H1 (cell line): Measurements from ENCODE around the gene LRG1. TPM values are rescaled to one million over a fixed set of nuclear protein-coding genes. Genes with fewer than 3 reads are reported as not detected.

ENCODE experiments used
- CTCF ChIA-PET: fragments of 300-600 bp; sonication (Branson Sonifier 250); formaldehyde crosslinking; loops from one replicate; lab custom pipeline; 2021; ENCODE audit not compliant: partially characterized antibody; lab: Charles Lee
- POLR2A ChIA-PET: fragments of 300-600 bp; sonication (Branson Sonifier 250); formaldehyde crosslinking; loops from one replicate; lab custom pipeline; 2021; ENCODE audit warnings: inconsistent platforms; ENCODE audit not compliant: partially characterized antibody; lab: Charles Lee
- DNase-seq, 2 experiments: peaks; one replicate each; pipeline versions ENCODE4 v3.0.0 to v3.0.0-alpha.2; 2010 to 2022; ENCODE audit warnings: low spot score in 2 of 2, low read depth in 1 of 2, mixed read lengths in 1 of 2
- FAIRE-seq: peaks from 2 replicates; lab custom pipeline; 2011; peaks lifted over from hg19 to GRCh38; lab: Jason Lieb, UNC
- H2AFZ ChIP-seq: 2 replicates; pipeline ENCODE4 v1.8.1; 2012; ENCODE audit warnings: low read length, inconsistent platforms
- H2AK5ac ChIP-seq: 2 replicates; pipeline ENCODE4 v1.6.1; 2013; ENCODE audit warnings: low read depth, low read length
- H2BK120ac ChIP-seq: replicated peaks from 2 replicates; pipeline ENCODE3; 2013; ENCODE audit warnings: low read depth, low read length, inconsistent platforms
- H2BK12ac ChIP-seq: 2 replicates; pipeline ENCODE4 v1.6.1; 2013; ENCODE audit warnings: low read depth, low read length
- H2BK15ac ChIP-seq: 2 replicates; pipeline ENCODE4 v1.6.1; 2013; ENCODE audit warnings: low read length
- H2BK20ac ChIP-seq: 2 replicates; pipeline ENCODE4 v1.6.1; 2013; ENCODE audit warnings: low read length
- H2BK5ac ChIP-seq: 2 replicates; pipeline ENCODE4 v1.6.1; 2013; ENCODE audit warnings: low read depth, low read length
- H3K14ac ChIP-seq: 2 replicates; pipeline ENCODE4 v1.6.1; 2013; ENCODE audit warnings: inconsistent platforms; ENCODE audit not compliant: insufficient read length
- H3K18ac ChIP-seq: 2 replicates; pipeline ENCODE4 v1.6.1; 2013; ENCODE audit warnings: low read length; ENCODE audit errors: extremely low read depth
- H3K23ac ChIP-seq: 2 replicates; pipeline ENCODE4 v1.6.1; 2013; ENCODE audit warnings: inconsistent platforms; ENCODE audit not compliant: insufficient read length
- H3K23me2 ChIP-seq: 2 replicates; pipeline ENCODE4 v1.6.1; 2013; ENCODE audit warnings: low read depth, low read length
- H3K27ac ChIP-seq: 2 replicates; pipeline ENCODE4 v1.6.1; 2011; ENCODE audit warnings: low read depth, low read length, inconsistent platforms
- H3K27me3 ChIP-seq, 4 experiments: replicated peaks in 1 of 4; 1 replicate in 1 of 4; 2 replicates in 3 of 4; pipeline versions ENCODE4 v1.6.1 to v1.8.1; 2011 to 2013; ENCODE audit warnings: low read length in 3 of 4, mild to moderate bottlenecking in 3 of 4, inconsistent platforms in 2 of 4, mixed read lengths in 2 of 4, moderate library complexity in 1 of 4; ENCODE audit not compliant: control insufficient read depth in 3 of 4, insufficient read depth in 3 of 4; ENCODE audit errors: extremely low read depth in 1 of 4
- H3K36me3 ChIP-seq, 4 experiments: 2 replicates each; pipeline versions ENCODE4 v1.6.1 to v1.8.1; 2011 to 2013; ENCODE audit warnings: mild to moderate bottlenecking in 4 of 4, low read length in 3 of 4, moderate library complexity in 2 of 4, control low read depth in 1 of 4, inconsistent platforms in 1 of 4; ENCODE audit not compliant: insufficient read depth in 4 of 4, control insufficient read depth in 2 of 4
- H3K4ac ChIP-seq: replicated peaks from 2 replicates; pipeline ENCODE3; 2013; ENCODE audit warnings: low read length, low read depth, mixed read lengths, inconsistent platforms; ENCODE audit not compliant: insufficient read length
- H3K4me1 ChIP-seq, 4 experiments: replicated peaks in 1 of 4; 1 replicate in 1 of 4; 2 replicates in 3 of 4; pipeline versions ENCODE4 v1.6.1 to v1.8.1; 2011 to 2013; ENCODE audit warnings: low read length in 3 of 4, inconsistent platforms in 2 of 4, mixed read lengths in 1 of 4; ENCODE audit not compliant: insufficient read depth in 4 of 4, control insufficient read depth in 3 of 4
- H3K4me2 ChIP-seq, 2 experiments: 2 replicates each; pipeline versions ENCODE4 v1.6.1 to v1.8.1; 2011 to 2013; ENCODE audit warnings: low read depth in 2 of 2, low read length in 2 of 2, control low read depth in 1 of 2, inconsistent platforms in 1 of 2, mild to moderate bottlenecking in 1 of 2; ENCODE audit not compliant: insufficient read depth in 1 of 2
- H3K4me3 ChIP-seq, 4 experiments: fragments of 200-600, 300-600 bp in 1 of 4; sonication (generic), shearing (Covaris generic), sonication (Bioruptor Twin) in 1 of 4; 2 replicates each; pipeline versions ENCODE4 v1.5.1 to v1.8.1; 2011 to 2016; ENCODE audit warnings: low read length in 4 of 4, low read depth in 3 of 4, control low read depth in 2 of 4, inconsistent platforms in 2 of 4, mild to moderate bottlenecking in 2 of 4, mixed read lengths in 1 of 4, moderate library complexity in 1 of 4; ENCODE audit not compliant: insufficient read depth in 2 of 4; ENCODE audit errors: extremely low read depth in 1 of 4
- H3K56ac ChIP-seq: replicated peaks from 2 replicates; pipeline ENCODE3; 2013; ENCODE audit warnings: low read depth, mild to moderate bottlenecking, mixed read lengths, low read length, inconsistent platforms; ENCODE audit not compliant: insufficient read length
- H3K79me1 ChIP-seq: 2 replicates; pipeline ENCODE4 v1.6.1; 2013; ENCODE audit warnings: low read depth, low read length, control low read depth
- H3K79me2 ChIP-seq, 2 experiments: 2 replicates each; pipeline versions ENCODE4 v1.6.1 to v1.8.1; 2012 to 2013; ENCODE audit warnings: low read length in 2 of 2, mild to moderate bottlenecking in 2 of 2, inconsistent platforms in 1 of 2; ENCODE audit not compliant: insufficient read depth in 2 of 2, control insufficient read depth in 1 of 2
- H3K9ac ChIP-seq, 4 experiments: replicated peaks in 1 of 4; 1 replicate in 1 of 4; 2 replicates in 3 of 4; pipeline versions ENCODE4 v1.6.1 to v1.8.1; 2011 to 2013; ENCODE audit warnings: low read depth in 3 of 4, low read length in 3 of 4, control low read depth in 2 of 4, mild to moderate bottlenecking in 2 of 4, moderate library complexity in 2 of 4, inconsistent platforms in 1 of 4; ENCODE audit errors: extremely low read depth in 1 of 4
- H3K9me3 ChIP-seq, 2 experiments: 2 replicates each; pipeline versions ENCODE4 v1.6.1 to v1.8.1; 2012 to 2013; ENCODE audit warnings: mild to moderate bottlenecking in 2 of 2, moderate library complexity in 2 of 2, control low read depth in 1 of 2, inconsistent platforms in 1 of 2, low read depth in 1 of 2, low read length in 1 of 2, mixed read lengths in 1 of 2; ENCODE audit not compliant: insufficient read depth in 2 of 2
- H4K20me1 ChIP-seq, 2 experiments: replicated peaks in 1 of 2; 2 replicates each; pipeline versions ENCODE3 to v1.8.1; 2011 to 2013; ENCODE audit warnings: inconsistent platforms in 2 of 2, low read length in 2 of 2, mild to moderate bottlenecking in 1 of 2; ENCODE audit not compliant: insufficient read depth in 2 of 2, control insufficient read depth in 1 of 2
- H4K5ac ChIP-seq: 2 replicates; pipeline ENCODE4 v1.6.1; 2013; ENCODE audit warnings: low read length, low read depth, mixed read lengths, inconsistent platforms; ENCODE audit not compliant: insufficient read length
- H4K8ac ChIP-seq: 2 replicates; pipeline ENCODE4 v1.8.0; 2013; ENCODE audit warnings: mild to moderate bottlenecking, moderate library complexity, low read length, inconsistent platforms; ENCODE audit not compliant: insufficient read depth; ENCODE audit errors: extremely low read depth
- H4K91ac ChIP-seq: replicated peaks from 2 replicates; pipeline ENCODE3; 2013; ENCODE audit warnings: low read length, mixed read lengths, inconsistent platforms; ENCODE audit not compliant: insufficient read length
- HDAC2 ChIP-seq, 2 experiments: fragments of 300-600 bp in 1 of 2; sonication (generic) in 1 of 2; IDR thresholded peaks; 2 replicates each; pipeline ENCODE4 v1.6.1; 2011 to 2012; ENCODE audit warnings: low read depth in 2 of 2, low read length in 2 of 2, mild to moderate bottlenecking in 2 of 2, moderate library complexity in 2 of 2, borderline replicate concordance in 1 of 2, inconsistent platforms in 1 of 2
- KDM1A ChIP-seq: fragments of 200-600, 300-600 bp; sonication (generic); IDR thresholded peaks from 2 replicates; pipeline ENCODE4 v1.7.1; 2016; ENCODE audit warnings: mild to moderate bottlenecking, low read length, borderline replicate concordance
- NANOG ChIP-seq: IDR thresholded peaks from 2 replicates; pipeline ENCODE4 v1.6.1; 2011; ENCODE audit warnings: low read length, low read depth, mild to moderate bottlenecking, inconsistent platforms; ENCODE audit not compliant: insufficient read depth, poor library complexity, severe bottlenecking
- NRF1 ChIP-seq: IDR thresholded peaks from 2 replicates; pipeline ENCODE4 v1.6.1; 2011; ENCODE audit warnings: mild to moderate bottlenecking, low read depth, low read length, improper control_type of control experiment
- RBBP5 ChIP-seq: IDR thresholded peaks from 2 replicates; pipeline ENCODE4 v1.7.1; 2012; ENCODE audit warnings: low read depth, mild to moderate bottlenecking, inconsistent platforms, low read length, moderate library complexity, borderline replicate concordance
- RFX5 ChIP-seq: IDR thresholded peaks from 2 replicates; pipeline ENCODE4 v1.6.1; 2011; ENCODE audit warnings: low read depth, low read length, improper control_type of control experiment, borderline replicate concordance
- TAF7 ChIP-seq: optimal IDR thresholded peaks from 2 replicates; pipeline ENCODE3; 2011; ENCODE audit warnings: low read depth, mild to moderate bottlenecking, inconsistent platforms, low read length, moderate library complexity, borderline replicate concordance
- WGBS, 2 experiments: shearing (Covaris generic) in 1 of 2; methylation state at CpG; one replicate each; pipeline versions ENCODE4 v1.1.6 to v1.1.7; 2013 to 2015; ENCODE audit warnings: low lambda C conversion rate in 2 of 2, mixed read lengths in 2 of 2, inconsistent platforms in 1 of 2, low coverage in 1 of 2, missing lambda C conversion rate in 1 of 2; ENCODE audit not compliant: insufficient replicate concordance in 2 of 2, insufficient coverage in 1 of 2, insufficient read length in 1 of 2; ENCODE audit errors: extremely low coverage in 1 of 2, missing lambda C conversion rate in 1 of 2; 5-methylcytosine and 5-hydroxymethylcytosine counted together
- polyA plus RNA-seq, 7 experiments: library from polyadenylated mRNA; depleted of rRNA in 3 of 7; stranded (reverse) in 5 of 7; unstranded in 2 of 7; fragments of >200 nt in 5 of 7; fragments of 200-250 nt in 2 of 7; gene quantifications; 1 replicate in 5 of 7; 2 replicates in 1 of 7; 4 replicates in 1 of 7; pipeline versions ENCODE4 v1.2.1 to v1.2.3, GENCODE V29; 2011 to 2013; ENCODE audit warnings: missing spikeins in 2 of 7, mixed read lengths in 2 of 7
- total RNA-seq: library from RNA; stranded (reverse); fragmentation: NEBNext Ultra II Directional; extraction: Animal tissue kit (Norgen Biotek cat#: 25700); gene quantifications from 2 replicates; pipeline ENCODE4 v1.2.1, GENCODE V29; 2021
- TF ChIP-seq, protein P1 (sequence below), 3 experiments: IDR thresholded peaks; 1 replicate in 2 of 3; 2 replicates in 1 of 3; pipeline versions ENCODE4 v1.5.1 to v1.6.1; 2011; ENCODE audit warnings: low read length in 3 of 3, mild to moderate bottlenecking in 3 of 3, inconsistent platforms in 2 of 3, low read depth in 1 of 3, moderate library complexity in 1 of 3; ENCODE audit not compliant: insufficient read depth in 1 of 3; ENCODE audit errors: control extremely low read depth in 1 of 3

The LRG1 gene
- total and polyA plus RNA-seq, 2 of the 8 experiments (the other 6 are each of a cell fraction or from before 2014, with no cell fraction given), result 0.48 to 0.79 TPM

DNA sequence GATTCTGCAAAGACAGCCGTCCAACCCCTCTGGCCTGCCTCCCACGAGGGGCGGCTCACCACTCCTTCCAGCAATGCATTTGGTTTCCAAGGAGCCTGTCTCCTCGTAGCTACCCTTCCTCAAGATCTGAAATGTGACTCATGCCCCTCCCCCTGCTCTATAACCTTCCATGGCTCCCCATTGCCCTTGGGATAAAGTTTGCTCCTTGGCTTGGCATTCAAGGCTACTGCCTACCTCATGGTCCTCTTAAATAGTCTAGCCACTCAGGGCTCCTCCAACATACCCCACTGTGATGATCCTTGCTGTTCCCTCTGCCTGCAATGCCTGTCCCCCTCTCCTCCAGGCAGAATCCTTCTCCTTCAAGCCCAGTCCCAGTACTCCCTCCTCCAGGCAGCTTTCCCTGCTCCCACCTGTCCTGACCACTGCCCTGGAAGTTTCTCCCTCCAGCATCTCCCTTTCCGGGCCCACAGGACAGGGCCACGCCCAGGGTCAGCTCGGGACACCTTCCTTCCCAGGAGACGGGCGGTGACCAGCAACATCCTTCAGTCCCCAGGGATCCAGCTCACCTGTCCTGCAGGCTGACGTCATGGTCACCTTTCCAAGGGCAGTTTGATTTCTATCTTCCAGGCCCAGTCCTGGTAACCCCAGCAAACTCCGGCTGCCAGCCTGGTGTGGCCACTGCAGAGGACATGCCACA lies 38.9 kb upstream of the LRG1 start:
- Histone ChIP-seq H2BK15ac (no peak overlapping the region), H2AFZ (no peak overlapping the region), H2BK12ac (peak overlapping the region; percentile 39; the same call in 1 of the 2 replicates), H3K9me3 (no peaks in the 10 kb centered on the region), H4K91ac (no peak overlapping the region), H2BK120ac (no peak overlapping the region), H3K14ac (no peak overlapping the region), H3K4me1 (peaks cover 3 to 15% (median 10%) of the 10 kb centered on the region in 4 experiments), H2AK5ac (peak overlapping the region; percentile 9; the same call in 1 of the 2 replicates), H3K9ac (no peak overlapping the region), H3K4me2 (no peak overlapping the region), H3K79me2 (peaks cover 0 to 20% of the 10 kb centered on the region in 2 experiments; a peak in 1 of 4 replicates), H3K56ac (no peak overlapping the region), H4K5ac (no peak overlapping the region), H3K27ac (no peak overlapping the region), H3K18ac (no peak overlapping the region), H3K23me2 (peaks cover 5% of the 10 kb centered on the region; the same call in 1 of the 2 replicates), H3K27me3 (peaks cover 0 to 6% (median 5%) of the 10 kb centered on the region in 4 experiments; a peak in 3 of 7 replicates), H2BK5ac (no peak overlapping the region), H2BK20ac (no peak overlapping the region), H4K8ac (no peak overlapping the region), H3K4ac (no peak overlapping the region), H3K23ac (no peak overlapping the region), H4K20me1 (peaks cover 7 to 22% of the 10 kb centered on the region in 2 experiments), H3K79me1 (peaks cover 8% of the 10 kb centered on the region; the same call in 1 of the 2 replicates), H3K4me3 (no peak overlapping the region), H3K36me3 (no peaks in the 10 kb centered on the region; a peak in 1 of 8 replicates)
- FAIRE-seq (no peak), DNase-seq (no peak)
- WGBS, 2 experiments, result 92% methylated on average over 11 of the region's 11 CpGs; no CpG with 5 or more reads in 1 of the 2 experiments
- POLR2A ChIA-PET, result interaction anchor here (0.5 kb wide), 1 partner anchor 241 kb away, joined by 3 read pairs; no protein-coding TSS in a partner anchor
- CTCF ChIA-PET, result interaction anchor here (0.9 to 7.0 kb wide), 13 partner anchors 10 to 78 kb away, joined by 3 to 83 read pairs (median 6); no protein-coding TSS in a partner anchor
- TF ChIP-seq HDAC2 (IDR thresholded peaks at IDR 0.05; ENCODE audit: borderline replicate concordance in 1 of 2, low read depth in 2 of 2, low read length in 2 of 2) (peak in 1 of 2 experiments; percentile 84; a peak in 1 of 4 replicates), KDM1A (peak; percentile 94), NANOG (no peak), TAF7 (no peak), NRF1 (no peak), RBBP5 (no peak), RFX5 (no peak)
- TF ChIP-seq, protein P1, sequence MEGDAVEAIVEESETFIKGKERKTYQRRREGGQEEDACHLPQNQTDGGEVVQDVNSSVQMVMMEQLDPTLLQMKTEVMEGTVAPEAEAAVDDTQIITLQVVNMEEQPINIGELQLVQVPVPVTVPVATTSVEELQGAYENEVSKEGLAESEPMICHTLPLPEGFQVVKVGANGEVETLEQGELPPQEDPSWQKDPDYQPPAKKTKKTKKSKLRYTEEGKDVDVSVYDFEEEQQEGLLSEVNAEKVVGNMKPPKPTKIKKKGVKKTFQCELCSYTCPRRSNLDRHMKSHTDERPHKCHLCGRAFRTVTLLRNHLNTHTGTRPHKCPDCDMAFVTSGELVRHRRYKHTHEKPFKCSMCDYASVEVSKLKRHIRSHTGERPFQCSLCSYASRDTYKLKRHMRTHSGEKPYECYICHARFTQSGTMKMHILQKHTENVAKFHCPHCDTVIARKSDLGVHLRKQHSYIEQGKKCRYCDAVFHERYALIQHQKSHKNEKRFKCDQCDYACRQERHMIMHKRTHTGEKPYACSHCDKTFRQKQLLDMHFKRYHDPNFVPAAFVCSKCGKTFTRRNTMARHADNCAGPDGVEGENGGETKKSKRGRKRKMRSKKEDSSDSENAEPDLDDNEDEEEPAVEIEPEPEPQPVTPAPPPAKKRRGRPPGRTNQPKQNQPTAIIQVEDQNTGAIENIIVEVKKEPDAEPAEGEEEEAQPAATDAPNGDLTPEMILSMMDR (IDR thresholded peaks at IDR 0.05; ENCODE audit: control extremely low read depth in 1 of 3, insufficient read depth in 1 of 3, low read depth in 1 of 3, low read length in 3 of 3), result no peak
